Upper lobe of right lung (tissue), 1 donor: ENCODE data around the gene CAMSAP3. TPM values are rescaled to one million over a fixed set of nuclear protein-coding genes. Genes with fewer than 3 reads are reported as not detected.

Source experiments
- ATAC-seq: fragments of 200-7000 bp; cut with Tn5 transposase; one replicate; pipeline ENCODE4 v1.9.1; 2020; ENCODE audit warnings: mild to moderate bottlenecking, moderate library complexity
- DNase-seq: peaks from one replicate; pipeline ENCODE4 v3.0.0-alpha.2; 2020
- H3K27ac ChIP-seq: fragments of 200-600 bp; one replicate; pipeline ENCODE4 v1.8.0; 2022
- H3K27me3 ChIP-seq: fragments of 200-600 bp; one replicate; pipeline ENCODE4 v1.8.0; 2022; ENCODE audit warnings: mild to moderate bottlenecking
- H3K36me3 ChIP-seq: fragments of 200-600 bp; one replicate; pipeline ENCODE4 v1.8.0; 2022
- H3K4me1 ChIP-seq: fragments of 200-600 bp; one replicate; pipeline ENCODE4 v1.8.0; 2022
- H3K4me3 ChIP-seq: fragments of 200-600 bp; one replicate; pipeline ENCODE4 v1.8.0; 2022; ENCODE audit warnings: mild to moderate bottlenecking
- H3K9me3 ChIP-seq: fragments of 200-600 bp; one replicate; pipeline ENCODE4 v1.8.0; 2022
- CTCF ChIP-seq: fragments of 200-600 bp; IDR thresholded peaks from one replicate; pipeline ENCODE4 v1.8.0; 2022; ENCODE audit warnings: antibody characterized with exemption
- intact Hi-C: fragments of 100-400 bp; cut with DNase I; formaldehyde crosslinking; loops from one replicate; pipeline ENCODE4 v1.11.0; 2022
- total RNA-seq: library from RNA; stranded (reverse); fragmentation: NEBNext Ultra II Directional; extraction: Animal tissue kit (Norgen Biotek cat#: 25700); gene quantifications from one replicate; pipeline ENCODE4 v1.2.1, GENCODE V29; 2021
- donor health status: DM: no; HTN: yes; CAD: no; lungs with severe emphysema.

CAMSAP3 gene
- total RNA-seq, 1 donor from 2014 or later, result 29.1 TPM

DNA sequence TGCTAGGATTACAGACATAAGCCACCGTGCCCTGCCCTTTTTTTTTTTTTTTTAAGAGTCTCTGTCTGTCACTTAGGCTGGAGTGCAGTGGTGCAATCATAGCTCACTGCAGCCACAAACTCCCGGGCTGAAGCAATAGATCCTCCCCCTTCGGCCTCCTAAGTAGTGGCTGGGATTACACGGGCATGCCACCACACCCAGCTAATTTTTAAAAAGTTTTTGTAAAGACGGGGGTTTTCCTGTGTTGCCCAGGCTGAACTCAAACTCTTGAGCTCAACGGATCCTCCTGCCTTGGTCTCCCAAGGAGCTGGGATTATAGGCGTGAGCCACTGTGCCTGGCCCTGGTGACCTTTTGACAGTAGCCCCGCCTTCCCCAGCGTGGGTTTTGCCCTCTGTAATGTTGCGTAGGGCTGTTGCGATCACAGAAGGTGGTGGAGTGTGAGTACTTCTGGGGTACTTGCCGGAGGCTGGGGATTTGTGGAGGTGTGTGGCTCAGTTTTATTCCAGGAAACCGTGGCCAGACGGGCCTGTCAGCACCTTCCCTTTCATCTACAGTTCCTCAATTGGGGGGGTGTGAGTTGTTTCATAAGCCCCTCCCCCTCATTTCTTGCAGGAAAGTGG lies 61.6 kb downstream of the CAMSAP3 start:
- Histone ChIP-seq H3K4me1 (peaks cover 10% of the 10 kb centered on the region), H3K9me3 (no peaks in the 10 kb centered on the region), H3K27me3 (no peaks in the 10 kb centered on the region), H3K4me3 (no peak overlapping the region), H3K36me3 (no peaks in the 10 kb centered on the region), H3K27ac (peak overlapping the region; percentile 79)
- TF ChIP-seq CTCF, result no peak
- peak; percentile 83 for ATAC-seq
- intact Hi-C loops, result no loop called here
- peak; percentile 87 for DNase-seq

DNA sequence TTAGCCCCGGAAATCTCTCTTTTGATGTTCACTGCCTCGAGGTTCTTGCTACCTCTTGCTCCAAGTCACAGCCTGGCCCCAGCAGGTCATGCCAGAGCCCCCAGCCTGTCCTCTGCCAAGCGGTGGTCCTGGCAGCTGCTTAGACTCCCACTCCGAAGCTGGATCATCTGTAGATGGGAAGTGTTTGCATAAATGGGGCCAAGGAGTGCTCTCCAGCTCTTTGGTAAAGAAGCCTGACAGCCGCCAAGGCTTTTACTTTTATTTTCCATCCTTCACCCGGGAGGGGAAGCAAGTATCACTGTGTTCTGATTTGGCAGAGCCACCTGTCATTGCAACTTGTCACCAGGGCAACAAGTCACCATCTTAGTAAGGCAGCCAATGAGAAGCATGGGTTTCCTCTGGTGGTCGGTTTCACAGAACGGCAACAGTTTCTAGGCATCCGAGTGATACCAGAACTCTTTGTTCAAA lies 62.6 kb downstream of the CAMSAP3 start:
- H3K4me3 ChIP-seq, result no peak overlapping the region
- no peaks in the 10 kb centered on the region for H3K9me3 ChIP-seq
- no peaks in the 10 kb centered on the region for H3K27me3 ChIP-seq
- H3K36me3 ChIP-seq, result no peaks in the 10 kb centered on the region
- peak; percentile 63 for ATAC-seq
- DNase-seq, result no peak
- no peak for TF ChIP-seq CTCF
- peaks cover 8% of the 10 kb centered on the region for H3K4me1 ChIP-seq
- H3K27ac ChIP-seq, result peak overlapping the region; percentile 79
- intact Hi-C loops, result no loop called here

DNA sequence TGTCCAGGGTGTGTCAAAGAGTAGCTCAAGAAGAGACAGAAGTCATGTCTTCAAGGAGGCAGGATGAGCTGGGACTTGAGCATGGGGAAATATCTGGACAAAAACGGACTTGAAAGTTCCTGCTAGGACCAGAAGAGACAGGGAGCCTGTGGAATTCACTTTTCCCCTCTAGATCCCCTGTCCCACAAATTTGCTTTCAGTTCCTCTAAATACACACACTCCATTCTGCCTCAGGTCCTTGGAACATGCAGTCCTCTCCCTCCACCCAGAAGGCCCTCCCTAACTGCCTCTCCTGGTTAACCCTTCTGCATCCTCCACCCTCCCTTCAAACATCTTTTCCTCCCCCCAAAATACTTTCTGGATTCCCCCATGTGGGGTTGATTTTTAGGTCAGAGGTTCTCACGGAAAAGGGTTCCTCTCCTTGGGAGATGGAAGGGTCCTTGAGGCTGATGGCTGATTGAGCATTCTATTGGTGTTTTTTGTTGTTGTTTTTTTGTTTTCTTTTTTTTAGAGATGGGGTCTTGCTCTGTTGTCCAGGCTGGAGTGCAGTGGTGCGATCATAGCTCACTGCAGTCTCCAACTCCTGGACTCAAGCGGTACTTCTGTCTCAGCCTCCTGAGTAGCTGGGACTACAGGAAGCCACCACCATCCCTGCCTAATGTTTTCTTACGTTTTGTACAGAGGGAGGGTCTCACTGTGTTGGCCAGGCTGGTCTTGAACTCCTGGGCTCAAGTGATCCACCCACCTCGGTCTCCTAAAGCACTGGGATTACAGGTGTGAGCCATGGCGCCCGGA lies 66.3 kb downstream of the CAMSAP3 start:
- H3K4me1 ChIP-seq, result peaks cover 8% of the 10 kb centered on the region

GRCh38 chr19:7662657-7663056 lies 67.0 kb downstream of the CAMSAP3 start:
- ATAC-seq (no peak), DNase-seq (no peak)
- peaks cover 7% of the 10 kb centered on the region for H3K4me1 ChIP-seq
- TF ChIP-seq CTCF, result no peak
- no peaks in the 10 kb centered on the region for H3K9me3 ChIP-seq
- no peak overlapping the region for H3K27ac ChIP-seq
- H3K27me3 ChIP-seq, result peaks cover 5% of the 10 kb centered on the region
- no peaks in the 10 kb centered on the region for H3K36me3 ChIP-seq
- H3K4me3 ChIP-seq, result no peak overlapping the region
- intact Hi-C loops, result no loop called here

More for the DNA sequence above, 66.3 kb downstream of the CAMSAP3 start:
- TF ChIP-seq CTCF, result no peak
- ATAC-seq (no peak), DNase-seq (no peak)
- intact Hi-C loops, result no loop called here
- Histone ChIP-seq H3K9me3 (no peaks in the 10 kb centered on the region), H3K27ac (no peak overlapping the region), H3K4me3 (no peak overlapping the region), H3K27me3 (peaks cover 3% of the 10 kb centered on the region), H3K36me3 (no peaks in the 10 kb centered on the region)

GRCh38 chr19:7663706-7664105 lies 68.0 kb downstream of the CAMSAP3 start:
- Histone ChIP-seq H3K4me3 (no peak overlapping the region), H3K27me3 (peaks cover 5% of the 10 kb centered on the region), H3K4me1 (no peaks in the 10 kb centered on the region), H3K27ac (no peak overlapping the region), H3K9me3 (no peaks in the 10 kb centered on the region), H3K36me3 (no peaks in the 10 kb centered on the region)
- intact Hi-C loops, result no loop called here
- no peak for TF ChIP-seq CTCF
- ATAC-seq, result no peak
- no peak for DNase-seq
